Skeletal muscle tissue (tissue), 4 donors: Measurements from ENCODE around the gene SNX30. TPM values are rescaled to one million over a fixed set of nuclear protein-coding genes. Genes with fewer than 3 reads are reported as not detected.

Source experiments
- H3K27ac ChIP-seq: one replicate; pipeline ENCODE4 v1.7.0; 2013; ENCODE audit warnings: mild to moderate bottlenecking, low read depth, low read length, inconsistent platforms
- H3K27me3 ChIP-seq, 3 donors: one replicate each; pipeline ENCODE4 v1.7.0; 2013; ENCODE audit warnings: low read length in 3 of 3; ENCODE audit not compliant: control insufficient read depth in 3 of 3, insufficient read depth in 3 of 3
- H3K36me3 ChIP-seq, 3 donors: one replicate each; pipeline ENCODE4 v1.7.0; 2013; ENCODE audit warnings: low read length in 3 of 3; ENCODE audit not compliant: control insufficient read depth in 3 of 3, insufficient read depth in 3 of 3
- H3K4me1 ChIP-seq, 3 donors: one replicate each; pipeline ENCODE4 v1.7.0; 2013; ENCODE audit warnings: low read length in 3 of 3, mild to moderate bottlenecking in 3 of 3; ENCODE audit not compliant: control insufficient read depth in 3 of 3, insufficient read depth in 3 of 3
- H3K4me3 ChIP-seq, 3 donors: one replicate each; pipeline ENCODE4 v1.7.0; 2013; ENCODE audit warnings: low read length in 3 of 3
- H3K9ac ChIP-seq, 3 donors: one replicate each; pipeline ENCODE4 v1.7.0; 2013; ENCODE audit warnings: low read length in 3 of 3, mild to moderate bottlenecking in 3 of 3, moderate library complexity in 2 of 3, low read depth in 1 of 3
- H3K9me3 ChIP-seq, 3 donors: one replicate each; pipeline ENCODE4 v1.7.0; 2013; ENCODE audit warnings: low read length in 3 of 3; ENCODE audit not compliant: control insufficient read depth in 3 of 3
- total RNA-seq: library from RNA; depleted of rRNA; stranded (reverse); fragments of >200 nt; gene quantifications from one replicate; pipeline ENCODE4 v1.2.3, GENCODE V29; 2014
- donor health status: Osteomylitis.

Gene SNX30
- total RNA-seq, 1 donor from 2014 or later = 8.9 TPM

DNA sequence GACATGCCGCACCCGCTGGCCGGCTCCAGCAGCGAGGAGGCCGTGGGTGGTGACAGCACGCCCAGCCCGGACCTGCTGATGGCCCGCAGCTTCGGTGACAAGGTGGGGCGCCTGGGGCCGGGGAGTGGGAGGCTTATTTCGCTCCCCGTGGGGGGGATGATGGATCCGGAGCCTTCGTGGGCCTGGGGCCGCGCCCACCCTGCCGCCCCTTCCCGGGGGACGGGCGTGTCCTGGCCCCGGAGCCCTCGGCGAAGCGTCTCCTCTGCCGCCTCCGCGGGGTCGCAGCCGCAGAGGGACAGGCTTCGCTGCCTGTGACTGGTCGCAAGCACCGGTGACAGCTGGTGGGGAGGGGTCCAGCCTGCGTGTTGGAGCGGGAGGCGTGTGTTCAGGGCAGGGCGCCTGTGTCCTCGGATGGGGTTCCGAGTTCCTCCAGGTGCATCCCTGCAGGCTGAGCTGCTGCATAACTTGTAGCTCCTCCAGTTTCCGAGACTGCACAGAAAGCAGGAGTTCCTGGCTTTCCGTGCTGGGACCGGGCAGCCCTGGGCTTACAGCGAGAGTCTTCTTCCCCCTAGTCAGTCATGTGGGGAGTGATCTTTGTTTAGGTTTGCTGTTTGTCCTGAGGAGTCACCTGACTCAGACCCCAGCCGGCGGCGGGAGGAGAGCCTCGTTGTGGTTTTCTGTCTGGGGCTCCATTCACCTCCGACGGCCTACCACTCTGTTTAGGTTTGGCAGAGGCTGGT lies 666 bp downstream of the SNX30 start:
- Histone ChIP-seq H3K9me3 (no peaks in the 10 kb centered on the region), H3K36me3 (no peaks in the 10 kb centered on the region), H3K4me3 (peak overlapping the region; percentile 89 to 96 (median 93)), H3K27ac (peak overlapping the region; percentile 72), H3K4me1 (peaks cover 27 to 54% (median 31%) of the 10 kb centered on the region in 3 donors), H3K9ac (peak overlapping the region; percentile 74 to 93 (median 88)), H3K27me3 (no peaks in the 10 kb centered on the region)

DNA sequence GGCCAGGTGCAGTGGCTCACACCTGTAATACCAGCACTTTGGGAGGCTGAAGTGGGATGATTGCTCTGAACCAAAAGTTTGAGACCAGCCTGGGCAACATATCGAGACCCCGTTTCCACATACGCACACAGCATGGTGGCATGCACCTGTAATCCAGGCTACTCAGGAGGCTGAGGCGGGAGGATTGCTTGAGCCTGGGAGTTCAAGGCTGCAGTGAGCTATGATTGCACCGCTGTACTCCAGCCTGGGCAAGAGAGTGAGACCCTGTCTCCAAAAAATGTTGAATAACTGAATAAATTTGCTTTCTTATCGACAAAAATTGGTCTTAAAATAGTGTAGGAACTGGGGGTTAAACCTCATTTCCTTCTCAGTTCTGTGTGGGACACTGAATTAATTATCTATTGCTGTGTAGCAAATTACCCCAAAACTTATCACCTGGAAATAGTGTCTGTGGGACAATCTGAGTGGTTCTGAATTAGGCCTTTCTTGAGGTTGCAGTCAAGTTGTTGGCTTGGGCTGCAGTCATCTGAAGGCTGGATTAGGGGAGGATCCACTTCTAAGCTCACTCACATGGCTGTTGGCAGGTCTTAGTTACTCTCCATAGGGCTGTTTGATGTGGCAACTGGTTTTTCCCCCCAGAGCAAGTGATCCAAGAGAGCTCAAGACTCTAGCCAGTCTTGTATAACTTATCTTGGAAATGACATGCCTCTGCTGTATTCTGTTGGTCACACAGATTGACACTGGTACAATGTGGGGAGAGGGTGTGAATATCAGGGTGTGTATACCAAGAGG lies 2.0 kb downstream of the SNX30 start:
- Histone ChIP-seq H3K27ac (no peak overlapping the region), H3K4me1 (peaks cover 36 to 64% (median 38%) of the 10 kb centered on the region in 3 donors), H3K9ac (peak overlapping the region in 1 of 3 donors; percentile 93), H3K9me3 (no peaks in the 10 kb centered on the region), H3K4me3 (no peak overlapping the region), H3K27me3 (no peaks in the 10 kb centered on the region), H3K36me3 (no peaks in the 10 kb centered on the region)

- Histone ChIP-seq H3K4me1 (peaks cover 39 to 69% (median 40%) of the 10 kb centered on the region in 3 donors), H3K4me3 (no peak overlapping the region), H3K27ac (no peak overlapping the region), H3K9ac (no peak overlapping the region), H3K36me3 (no peaks in the 10 kb centered on the region), H3K27me3 (no peaks in the 10 kb centered on the region), H3K9me3 (no peaks in the 10 kb centered on the region)
Observed at GRCh38 chr9:112753725-112754124, 3.2 kb downstream of the SNX30 start.

- peaks cover 39 to 69% (median 39%) of the 10 kb centered on the region in 3 donors for H3K4me1 ChIP-seq
- no peaks in the 10 kb centered on the region for H3K9me3 ChIP-seq
- no peak overlapping the region for H3K4me3 ChIP-seq
- H3K27ac ChIP-seq = peak overlapping the region; percentile 65
- no peak overlapping the region for H3K9ac ChIP-seq
- no peaks in the 10 kb centered on the region for H3K27me3 ChIP-seq
- H3K36me3 ChIP-seq = no peaks in the 10 kb centered on the region
Observed at GRCh38 chr9:112754578-112754977, 4.0 kb downstream of the SNX30 start.

GRCh38 chr9:112755016-112755427 lies 4.5 kb downstream of the SNX30 start:
- Histone ChIP-seq H3K4me1 (peaks cover 35 to 66% (median 38%) of the 10 kb centered on the region in 3 donors), H3K4me3 (no peak overlapping the region), H3K9me3 (no peaks in the 10 kb centered on the region), H3K36me3 (no peaks in the 10 kb centered on the region), H3K27ac (peak overlapping the region; percentile 65), H3K9ac (peak overlapping the region in 2 of 3 donors; percentile 25 to 36), H3K27me3 (no peaks in the 10 kb centered on the region)

DNA sequence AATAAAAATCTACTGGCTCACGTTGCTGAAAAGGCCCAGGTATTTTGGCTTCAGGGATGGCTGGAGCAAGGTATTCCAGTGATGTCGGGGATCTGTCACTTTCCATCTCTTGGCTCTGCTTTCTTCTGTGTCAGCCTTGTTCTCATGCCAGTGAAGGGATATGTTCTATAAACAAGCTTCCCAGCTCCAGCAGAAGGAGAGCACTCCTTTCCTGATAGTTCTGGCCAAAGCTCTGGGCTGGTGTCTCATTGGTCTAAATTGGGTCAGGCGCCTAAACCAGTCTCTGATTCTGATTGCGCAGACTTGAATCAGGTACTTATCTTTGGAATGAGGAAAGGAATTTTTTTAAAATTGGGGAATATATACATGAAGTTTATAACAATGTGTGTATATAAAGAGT lies 5.1 kb downstream of the SNX30 start:
- Histone ChIP-seq H3K9me3 (no peaks in the 10 kb centered on the region), H3K36me3 (no peaks in the 10 kb centered on the region), H3K27me3 (no peaks in the 10 kb centered on the region), H3K27ac (peak overlapping the region; percentile 65), H3K9ac (peak overlapping the region in 2 of 3 donors; percentile 17 to 25), H3K4me3 (no peak overlapping the region), H3K4me1 (peaks cover 31 to 66% (median 35%) of the 10 kb centered on the region in 3 donors)

DNA sequence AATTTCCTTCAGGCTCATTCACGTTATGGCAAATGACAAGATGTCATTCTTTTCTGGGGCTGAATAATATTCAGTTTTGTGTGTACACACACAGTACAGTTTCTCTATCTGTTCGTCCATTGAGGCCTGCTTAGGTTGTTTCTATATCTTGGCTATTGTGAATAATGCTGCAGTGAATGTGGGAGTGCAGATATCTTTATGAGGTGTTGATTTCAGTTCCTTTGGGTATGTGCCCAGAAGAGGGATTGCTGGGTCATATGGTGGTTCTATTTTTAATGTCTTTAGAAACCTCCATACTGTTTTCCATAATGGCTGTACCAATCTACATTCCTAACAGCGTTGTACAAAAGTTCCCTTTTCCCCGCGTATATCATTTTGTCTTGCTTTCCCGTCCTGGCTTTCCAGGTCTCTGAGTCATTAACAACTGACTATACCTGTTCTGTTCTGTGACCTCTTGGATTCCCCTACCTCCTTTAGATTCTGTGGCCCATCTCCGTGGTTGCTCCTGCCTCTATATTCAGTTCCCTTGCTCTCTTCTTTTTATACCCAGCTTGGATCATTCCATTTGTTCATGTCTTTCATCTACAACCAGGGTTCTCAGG lies 6.8 kb downstream of the SNX30 start:
- H3K36me3 ChIP-seq = no peaks in the 10 kb centered on the region
- H3K9ac ChIP-seq = peak overlapping the region in 1 of 3 donors; percentile 33
- H3K9me3 ChIP-seq = no peaks in the 10 kb centered on the region
- H3K27ac ChIP-seq = peak overlapping the region; percentile 83
- H3K4me1 ChIP-seq = peaks cover 22 to 53% (median 24%) of the 10 kb centered on the region in 3 donors
- H3K4me3 ChIP-seq = peak overlapping the region; percentile 44 to 49 (median 45)
- no peaks in the 10 kb centered on the region for H3K27me3 ChIP-seq

GRCh38 chr9:112757940-112758339 lies 7.4 kb downstream of the SNX30 start:
- Histone ChIP-seq H3K9ac (no peak overlapping the region), H3K4me3 (peak overlapping the region in 1 of 3 donors; percentile 49), H3K4me1 (peaks cover 22 to 48% (median 24%) of the 10 kb centered on the region in 3 donors), H3K27me3 (no peaks in the 10 kb centered on the region), H3K9me3 (no peaks in the 10 kb centered on the region), H3K36me3 (no peaks in the 10 kb centered on the region), H3K27ac (peak overlapping the region; percentile 83)

GRCh38 chr9:112760821-112761220 lies 10.3 kb downstream of the SNX30 start:
- peaks cover 12 to 24% (median 15%) of the 10 kb centered on the region in 3 donors for H3K4me1 ChIP-seq
- no peak overlapping the region for H3K4me3 ChIP-seq
- no peak overlapping the region for H3K27ac ChIP-seq
- no peaks in the 10 kb centered on the region for H3K36me3 ChIP-seq
- H3K9me3 ChIP-seq = no peaks in the 10 kb centered on the region
- H3K9ac ChIP-seq = no peak overlapping the region
- H3K27me3 ChIP-seq = no peaks in the 10 kb centered on the region
